Tibial nerve (tissue), 4 donors: ENCODE data around the gene IRX6.

Experiments
- EP300 ChIP-seq, 2 donors: sonication (generic); formaldehyde crosslinking; IDR thresholded peaks; one replicate each; pipeline ENCODE4 v1.6.1; 2017; ENCODE audit warnings: antibody characterized with exemption in 2 of 2, mild to moderate bottlenecking in 1 of 2
- POLR2A ChIP-seq, 2 donors: fragments of 450-650 bp; IDR thresholded peaks; one replicate each; pipeline ENCODE4 v1.6.1; 2017; ENCODE audit warnings: antibody characterized with exemption in 2 of 2, mild to moderate bottlenecking in 2 of 2, moderate library complexity in 2 of 2
- TF ChIP-seq, protein P1 (sequence below), 5 experiments: fragments of 200-600 bp in 3 of 5; fragments of 450-650 bp in 2 of 5; sonication (generic) in 3 of 5; IDR thresholded peaks; one replicate each; pipeline ENCODE4 v1.5.1; 2016 to 2019; ENCODE audit warnings: antibody characterized with exemption in 5 of 5, mild to moderate bottlenecking in 3 of 5, moderate library complexity in 2 of 5

GRCh38 chr16:55322327-55322726 lies 1.7 kb upstream of the IRX6 start:
- TF ChIP-seq POLR2A (IDR thresholded peaks at IDR 0.05) (no peak), EP300 (IDR thresholded peaks at IDR 0.05) (no peak)
- TF ChIP-seq, protein P1, sequence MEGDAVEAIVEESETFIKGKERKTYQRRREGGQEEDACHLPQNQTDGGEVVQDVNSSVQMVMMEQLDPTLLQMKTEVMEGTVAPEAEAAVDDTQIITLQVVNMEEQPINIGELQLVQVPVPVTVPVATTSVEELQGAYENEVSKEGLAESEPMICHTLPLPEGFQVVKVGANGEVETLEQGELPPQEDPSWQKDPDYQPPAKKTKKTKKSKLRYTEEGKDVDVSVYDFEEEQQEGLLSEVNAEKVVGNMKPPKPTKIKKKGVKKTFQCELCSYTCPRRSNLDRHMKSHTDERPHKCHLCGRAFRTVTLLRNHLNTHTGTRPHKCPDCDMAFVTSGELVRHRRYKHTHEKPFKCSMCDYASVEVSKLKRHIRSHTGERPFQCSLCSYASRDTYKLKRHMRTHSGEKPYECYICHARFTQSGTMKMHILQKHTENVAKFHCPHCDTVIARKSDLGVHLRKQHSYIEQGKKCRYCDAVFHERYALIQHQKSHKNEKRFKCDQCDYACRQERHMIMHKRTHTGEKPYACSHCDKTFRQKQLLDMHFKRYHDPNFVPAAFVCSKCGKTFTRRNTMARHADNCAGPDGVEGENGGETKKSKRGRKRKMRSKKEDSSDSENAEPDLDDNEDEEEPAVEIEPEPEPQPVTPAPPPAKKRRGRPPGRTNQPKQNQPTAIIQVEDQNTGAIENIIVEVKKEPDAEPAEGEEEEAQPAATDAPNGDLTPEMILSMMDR (IDR thresholded peaks at IDR 0.05): no peak
